ENCODE data around the gene NABP1.

DNA sequence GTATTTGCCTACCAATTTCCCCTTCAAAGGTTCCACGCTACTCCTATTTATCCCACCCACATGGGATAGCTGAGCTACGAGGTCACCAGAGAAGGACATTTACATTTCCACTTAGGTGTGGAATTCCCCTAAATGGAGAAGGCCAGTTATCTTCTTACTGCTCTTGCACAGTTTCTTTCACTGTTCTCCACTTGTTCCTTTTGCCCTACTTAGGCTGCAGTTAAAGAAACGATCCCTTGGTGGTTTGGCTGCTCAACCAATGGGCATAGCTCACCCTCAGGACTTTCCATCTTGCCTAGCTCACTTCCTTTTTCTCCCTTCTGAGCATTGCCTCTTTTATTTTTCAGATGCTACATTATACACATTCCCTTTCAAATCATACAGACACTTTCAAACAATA, 11.2 kb upstream of the NABP1 start:
- TF ChIP-seq, protein P1, sequence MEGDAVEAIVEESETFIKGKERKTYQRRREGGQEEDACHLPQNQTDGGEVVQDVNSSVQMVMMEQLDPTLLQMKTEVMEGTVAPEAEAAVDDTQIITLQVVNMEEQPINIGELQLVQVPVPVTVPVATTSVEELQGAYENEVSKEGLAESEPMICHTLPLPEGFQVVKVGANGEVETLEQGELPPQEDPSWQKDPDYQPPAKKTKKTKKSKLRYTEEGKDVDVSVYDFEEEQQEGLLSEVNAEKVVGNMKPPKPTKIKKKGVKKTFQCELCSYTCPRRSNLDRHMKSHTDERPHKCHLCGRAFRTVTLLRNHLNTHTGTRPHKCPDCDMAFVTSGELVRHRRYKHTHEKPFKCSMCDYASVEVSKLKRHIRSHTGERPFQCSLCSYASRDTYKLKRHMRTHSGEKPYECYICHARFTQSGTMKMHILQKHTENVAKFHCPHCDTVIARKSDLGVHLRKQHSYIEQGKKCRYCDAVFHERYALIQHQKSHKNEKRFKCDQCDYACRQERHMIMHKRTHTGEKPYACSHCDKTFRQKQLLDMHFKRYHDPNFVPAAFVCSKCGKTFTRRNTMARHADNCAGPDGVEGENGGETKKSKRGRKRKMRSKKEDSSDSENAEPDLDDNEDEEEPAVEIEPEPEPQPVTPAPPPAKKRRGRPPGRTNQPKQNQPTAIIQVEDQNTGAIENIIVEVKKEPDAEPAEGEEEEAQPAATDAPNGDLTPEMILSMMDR (IDR thresholded peaks at IDR 0.05; ENCODE audit: borderline replicate concordance, extremely low read depth, low read length, poor library complexity, severe bottlenecking), result no peak
- no peak for TF ChIP-seq EZH2 (IDR thresholded peaks at IDR 0.05; ENCODE audit: borderline replicate concordance, low read depth, low read length, severe bottlenecking)
